Stimulated activated CD4-positive, alpha-beta T cell treated with anti-CD3 and anti-CD28 coated beads, Interleukin-4, amount 100 ng/mL, for 48 hours (primary cell): ENCODE measurements around the gene ZDHHC14.
"Not testable (repeated sequence)": the region's sequence is repeated elsewhere in the genome, so short reads cannot be mapped to it uniquely, and the experiment has no call there.

ENCODE experiments used
- DNase-seq, 2 donors: peaks; one replicate each; pipeline ENCODE4 v3.0.0-alpha.2; 2020; ENCODE audit warnings: low read depth in 2 of 2

Gene ZDHHC14

DNA sequence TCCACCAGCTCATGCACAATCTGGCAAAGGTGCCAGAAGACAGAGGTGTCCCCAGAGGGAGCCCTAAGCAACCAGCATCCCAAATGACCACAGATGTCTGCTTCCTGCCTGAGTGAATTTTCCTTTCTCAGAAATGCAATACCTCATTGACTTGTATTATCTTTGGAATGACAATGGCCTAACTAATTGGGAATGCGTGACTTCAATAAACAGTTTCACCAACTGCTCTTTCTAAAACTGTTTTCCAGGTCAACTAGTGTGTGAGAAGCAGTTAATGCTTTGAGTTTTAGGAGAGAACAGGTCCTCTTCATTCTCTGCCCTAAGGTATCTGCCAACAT, 333.1 kb downstream of the ZDHHC14 start:
- DNase-seq, result no peak

DNA sequence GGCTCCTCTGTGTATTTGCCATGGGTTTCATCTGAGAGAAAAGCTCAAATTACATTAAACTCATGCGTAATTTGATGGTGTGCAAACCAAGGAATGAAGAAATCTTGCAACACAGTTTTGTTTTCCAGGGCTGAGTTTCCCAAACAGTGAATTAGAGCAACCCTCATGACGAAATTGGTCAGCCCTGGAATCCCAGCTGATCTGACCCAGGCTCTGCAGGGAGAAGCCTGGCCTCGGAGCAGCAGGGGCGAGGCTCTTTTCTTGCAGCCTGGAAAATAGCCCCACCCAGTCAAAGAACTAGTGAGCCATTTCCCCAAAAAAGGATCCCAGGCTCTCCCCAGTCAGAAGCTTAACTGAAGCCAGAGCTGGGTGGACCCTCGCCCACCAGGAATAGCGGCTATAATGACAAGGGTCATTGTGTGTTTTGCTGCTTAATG, 334.8 kb downstream of the ZDHHC14 start:
- no peak for DNase-seq

DNA sequence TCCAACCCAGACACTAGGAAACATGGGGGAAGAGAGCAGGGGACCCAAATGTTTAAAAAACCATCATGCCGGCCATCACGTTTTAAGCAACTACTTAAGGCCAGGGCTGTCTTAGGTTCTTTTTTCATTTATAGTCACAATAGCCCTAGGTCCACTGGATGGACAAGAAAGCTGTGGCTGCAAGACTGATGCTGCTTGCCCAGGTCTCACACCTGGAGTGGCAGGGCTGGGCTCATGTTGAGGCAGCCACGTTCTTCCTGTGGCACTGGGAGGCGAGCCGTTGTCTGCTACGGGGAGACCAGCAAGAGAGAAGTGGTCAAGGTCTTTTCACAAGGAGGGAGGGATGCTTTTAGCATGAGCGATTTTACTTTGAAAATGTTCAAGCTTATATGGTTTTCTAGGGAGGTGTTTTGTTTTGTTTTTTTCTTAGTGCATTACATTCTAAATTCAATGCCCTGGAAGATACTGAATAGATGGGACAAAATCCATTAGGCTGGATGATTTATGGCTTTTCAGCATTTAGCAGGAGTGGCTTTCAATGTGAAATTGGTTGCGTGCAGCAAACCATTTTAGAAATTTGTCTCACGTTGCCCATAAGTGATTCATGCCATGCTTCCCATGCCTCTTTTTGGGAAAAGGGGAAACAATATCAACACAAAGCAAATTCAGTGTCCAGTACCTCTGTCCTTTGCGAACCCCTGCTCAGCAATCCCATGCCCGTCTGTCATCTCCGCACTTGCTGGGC, 335.4 kb downstream of the ZDHHC14 start:
- no peak for DNase-seq

DNA sequence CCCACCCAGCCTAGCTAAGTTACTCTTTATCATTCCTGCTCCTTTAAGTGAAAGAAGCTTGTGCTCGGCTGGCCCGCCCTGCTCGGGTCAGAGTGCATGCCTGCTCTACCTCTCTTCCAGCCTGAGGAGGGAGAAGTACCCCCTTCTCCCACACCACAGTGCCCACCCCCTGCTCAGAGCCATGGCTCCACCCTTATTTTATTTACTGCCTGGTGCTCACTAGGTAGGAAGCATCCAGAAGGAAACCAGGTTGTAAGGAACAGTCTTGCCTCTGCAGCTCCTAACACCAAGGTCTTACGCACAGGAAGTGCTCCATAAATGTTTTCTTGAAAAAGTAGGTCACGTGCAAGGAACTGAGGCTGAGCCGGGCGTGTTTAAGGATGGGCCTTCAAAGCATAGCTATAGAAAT, 336.4 kb downstream of the ZDHHC14 start:
- DNase-seq, result no peak

DNA sequence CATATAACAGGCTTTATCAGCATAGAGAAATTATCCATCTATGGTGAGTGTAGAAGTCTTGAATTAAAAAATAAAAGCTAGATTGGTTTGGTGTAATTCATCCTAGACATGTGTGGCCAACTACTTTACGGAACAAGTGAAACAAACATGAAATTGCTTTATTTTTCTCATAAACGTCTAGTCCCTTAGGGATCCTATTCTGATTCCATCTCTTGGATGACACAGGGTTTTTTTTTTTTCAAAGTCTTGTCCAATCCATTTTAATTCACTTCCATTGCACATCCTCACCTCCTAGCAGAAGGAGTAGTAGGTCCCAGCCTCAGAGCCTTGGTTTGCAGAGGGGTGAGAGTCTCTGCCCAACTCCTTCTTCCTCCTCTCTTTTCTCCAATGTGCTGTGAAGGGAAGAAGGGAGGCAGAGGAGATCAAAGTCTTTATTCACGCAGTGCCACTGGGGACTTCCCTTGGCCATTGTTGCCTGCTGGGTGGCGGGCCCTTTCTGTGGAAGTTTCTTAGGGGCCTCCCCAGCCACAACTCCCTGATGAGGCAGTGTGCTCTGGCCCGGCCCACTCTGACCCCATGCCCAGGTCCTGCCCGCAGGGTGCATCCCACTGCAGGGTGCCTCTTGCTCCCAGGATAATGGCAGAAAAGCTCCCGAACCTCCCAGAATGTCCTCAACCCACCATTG, 337.7 kb downstream of the ZDHHC14 start:
- no peak for DNase-seq

DNA sequence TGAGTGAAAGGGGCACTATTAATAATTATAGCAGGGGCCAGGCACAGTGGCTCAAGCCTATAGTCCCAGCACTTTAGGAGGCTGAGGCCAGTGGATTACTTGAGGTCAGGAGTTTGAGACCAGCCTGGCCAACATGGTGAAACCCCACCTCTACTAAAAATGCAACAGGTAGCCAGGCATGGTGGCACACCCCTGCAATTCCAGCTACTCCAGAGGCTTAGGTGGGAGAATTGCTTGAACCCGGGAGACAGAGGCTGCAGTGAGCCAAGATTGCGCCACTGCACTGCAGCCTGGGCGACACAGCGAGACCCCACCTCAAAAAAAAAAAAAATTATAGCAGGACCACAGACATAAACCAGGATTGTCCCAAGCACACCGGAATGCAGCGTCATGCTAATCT, 340.0 kb downstream of the ZDHHC14 start:
- DNase-seq, result not testable (repeated sequence)

DNA sequence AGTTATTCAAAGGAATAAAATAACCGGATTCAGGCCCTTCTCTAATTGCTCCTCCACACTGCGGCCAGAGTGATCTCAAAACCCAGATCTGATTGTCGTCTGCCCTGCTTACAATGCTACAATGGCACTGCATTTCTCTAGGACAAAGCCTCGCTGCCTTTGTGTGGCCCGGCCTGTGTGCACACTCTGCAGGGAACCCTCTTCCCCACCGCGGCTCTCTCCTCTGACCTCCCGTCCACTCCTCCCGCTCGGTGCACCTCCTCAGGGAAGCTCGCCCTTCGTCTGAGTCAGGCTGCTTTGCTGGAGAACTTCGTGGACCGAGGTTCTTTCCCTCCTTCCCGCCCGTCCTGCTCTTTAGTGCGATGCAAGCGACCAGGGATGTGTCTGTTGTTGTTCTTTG, 340.4 kb downstream of the ZDHHC14 start:
- DNase-seq, result no peak

DNA sequence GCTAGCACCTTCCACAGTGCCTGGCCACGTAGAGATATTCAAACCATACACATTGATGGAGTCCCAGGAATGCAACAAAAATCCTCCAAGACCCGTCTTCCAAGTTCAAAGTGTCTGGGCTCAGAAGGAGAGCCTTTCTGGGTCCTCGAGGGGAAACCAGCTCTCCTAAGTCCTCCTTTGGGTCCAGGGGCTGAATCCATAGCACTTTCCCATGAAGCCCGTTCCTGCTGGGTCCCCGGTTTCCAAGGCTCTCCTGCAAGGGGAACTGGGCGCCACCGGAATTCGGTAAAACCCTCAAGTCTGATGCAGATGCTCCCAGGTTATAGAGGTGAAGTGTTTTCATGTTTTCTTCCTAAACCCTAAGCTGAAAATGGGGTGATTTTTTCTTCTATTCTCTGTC, 340.8 kb downstream of the ZDHHC14 start:
- no peak for DNase-seq

DNA sequence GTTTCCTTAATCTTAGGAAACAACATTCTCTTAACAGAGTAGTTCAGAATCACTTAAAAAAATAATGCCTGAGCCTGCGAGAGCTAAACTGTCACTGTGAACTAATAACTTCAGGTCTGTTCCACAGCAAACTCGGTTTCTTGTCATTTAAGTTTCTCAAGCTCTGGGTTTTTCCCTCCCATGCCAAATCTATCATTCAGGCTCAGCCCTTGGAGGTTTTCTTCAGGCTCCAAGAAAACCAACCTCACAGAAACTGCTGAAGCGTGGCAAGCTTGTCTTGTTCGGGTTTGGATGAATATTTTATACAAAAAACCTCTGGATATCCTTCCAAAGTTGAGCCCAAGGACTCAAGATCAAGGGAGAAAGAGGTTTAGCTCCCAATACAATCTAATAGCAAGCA, 342.4 kb downstream of the ZDHHC14 start:
- no peak for DNase-seq

DNA sequence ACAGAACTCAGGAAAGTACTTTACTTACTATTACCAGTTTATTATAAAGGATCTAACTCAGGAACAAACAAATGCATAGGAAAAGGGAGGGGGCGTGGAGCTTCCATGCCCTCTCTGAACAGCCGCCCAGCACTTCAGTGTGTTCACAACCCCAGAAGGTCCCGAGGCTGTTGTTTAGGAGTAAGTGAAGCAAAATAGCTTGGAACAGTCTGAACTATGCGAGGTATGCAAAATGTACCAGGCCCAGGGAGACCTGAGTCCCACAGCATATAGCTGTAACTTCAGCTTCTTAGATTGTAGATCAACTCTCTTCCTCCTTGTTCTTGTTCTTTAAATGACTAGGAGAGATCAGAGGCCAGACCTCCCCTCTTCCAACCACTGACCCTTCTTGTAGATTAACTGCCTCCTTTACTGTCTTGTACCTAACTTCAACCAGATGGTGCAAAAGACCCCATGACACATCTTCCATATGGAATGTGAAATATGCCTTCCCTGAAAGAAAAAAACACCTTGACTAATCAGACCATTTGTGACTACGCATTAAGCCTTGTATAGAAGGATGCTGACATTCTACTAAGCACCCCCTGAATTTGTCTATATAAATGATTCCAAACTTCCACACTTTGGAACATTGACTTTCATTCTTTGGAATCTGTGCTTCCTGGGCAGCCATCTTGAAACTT, 343.3 kb downstream of the ZDHHC14 start:
- DNase-seq, result no peak

DNA sequence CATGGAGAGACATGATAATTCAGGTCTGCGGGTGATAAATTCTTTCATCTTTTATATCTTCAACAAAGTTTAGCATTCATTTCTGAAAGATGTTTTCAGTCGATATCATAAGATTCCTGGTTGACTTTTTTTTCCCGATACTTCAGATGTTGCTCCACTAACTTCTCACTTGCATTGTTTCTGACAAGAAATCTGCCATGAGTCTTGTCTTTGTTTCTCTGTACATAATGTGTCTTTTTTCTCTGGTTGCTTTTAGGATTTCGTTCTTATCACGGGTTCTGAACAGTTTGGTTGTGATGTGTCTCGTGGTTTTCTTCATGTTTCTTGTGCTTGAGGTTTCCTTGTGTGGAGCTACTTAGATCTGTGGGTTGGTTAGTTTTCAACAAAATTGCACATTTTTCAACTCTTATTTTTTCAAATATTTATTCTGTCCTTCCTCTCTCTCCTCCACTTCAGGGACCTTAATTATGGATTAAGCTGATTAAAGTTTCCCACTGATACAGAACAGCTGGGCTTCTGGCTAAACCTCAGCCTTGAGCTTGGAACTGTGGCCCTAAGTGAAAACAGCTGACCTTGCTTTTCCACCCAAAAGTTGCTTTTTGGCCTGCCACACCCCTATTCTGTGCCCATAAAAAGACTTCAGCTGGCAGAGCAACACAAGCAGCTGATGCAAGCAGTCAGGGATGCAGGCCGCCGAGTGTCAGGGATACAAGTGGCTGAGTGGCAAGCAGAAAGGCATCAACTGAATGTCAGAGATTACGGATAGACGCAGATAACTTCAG, 344.2 kb downstream of the ZDHHC14 start:
- no peak for DNase-seq

DNA sequence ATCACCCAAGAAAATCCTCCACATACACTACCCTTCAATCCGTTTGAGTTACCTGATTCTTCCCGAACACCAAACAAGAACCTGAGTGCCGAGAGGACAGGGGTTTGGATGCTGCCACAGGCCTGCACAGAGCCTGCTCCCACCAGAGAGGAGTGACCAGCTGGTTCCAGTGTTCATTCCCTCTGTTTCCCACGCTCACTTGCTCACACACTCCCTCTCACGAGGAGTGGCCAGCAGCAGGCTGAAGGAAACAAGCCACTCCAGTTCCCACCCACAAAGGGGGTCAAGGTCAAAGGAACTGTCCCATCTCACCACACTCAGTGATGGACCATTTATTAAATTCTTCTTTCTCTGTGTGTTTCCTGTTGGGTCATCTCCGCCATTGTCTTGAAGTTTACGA, 344.8 kb downstream of the ZDHHC14 start:
- no peak for DNase-seq

DNA sequence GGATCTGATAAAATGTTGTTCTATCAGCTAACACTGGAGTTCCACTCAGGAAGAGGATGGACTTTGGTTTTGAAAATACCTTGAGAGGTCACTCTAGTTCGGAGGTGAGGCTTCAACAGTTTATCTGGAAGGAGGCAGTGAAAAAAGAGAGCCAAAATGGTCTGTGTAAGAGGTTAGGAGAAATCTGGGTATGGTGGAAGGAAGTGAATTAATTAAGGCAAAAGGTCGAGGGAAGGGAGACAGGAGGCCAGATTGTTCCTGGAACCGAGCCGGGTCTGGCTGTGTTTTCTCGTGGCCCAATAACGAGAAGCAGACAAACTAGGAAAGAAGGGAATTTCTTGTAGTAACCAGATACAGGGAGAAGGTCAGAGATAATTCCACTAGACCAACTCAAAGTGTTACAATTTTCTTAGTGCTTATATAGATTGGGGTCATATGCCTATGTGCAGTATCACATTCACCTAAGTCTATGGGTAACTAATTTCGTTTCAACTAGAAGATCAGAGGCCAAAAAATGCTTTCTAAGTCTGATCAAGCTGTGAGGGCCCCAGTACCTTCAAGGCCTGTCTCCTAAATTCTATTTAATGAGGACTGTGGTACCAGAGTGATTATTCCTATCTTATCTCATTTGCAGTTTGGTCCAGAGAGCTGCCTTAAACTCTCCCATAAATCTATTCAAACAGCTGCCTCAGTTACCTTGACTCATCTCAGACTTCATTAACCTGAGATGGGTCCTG, 346.1 kb downstream of the ZDHHC14 start:
- DNase-seq, result no peak
